AG08396 (cell line): ENCODE data around the gene CCDC40.

ENCODE experiments used
- DNase-seq: peaks from one replicate; pipeline ENCODE4 v3.0.0; 2012; ENCODE audit warnings: low spot score, mixed read lengths

CCDC40 gene

GRCh38 chr17:80114758-80115157, 78.3 kb downstream of the CCDC40 start:
- no peak for DNase-seq

- DNase-seq: no peak
These were observed 78.7 kb downstream of the CCDC40 start for GRCh38 chr17:80115159-80115558.

GRCh38 chr17:80116276-80116920, 80.0 kb downstream of the CCDC40 start:
- DNase-seq: peak; percentile 70

GRCh38 chr17:80116921-80117380, 80.5 kb downstream of the CCDC40 start:
- DNase-seq: no peak

- DNase-seq: no peak
These were observed 81.3 kb downstream of the CCDC40 start for GRCh38 chr17:80117491-80118401.

- DNase-seq: no peak
These were observed 82.3 kb downstream of the CCDC40 start for GRCh38 chr17:80118601-80119270.

- DNase-seq: no peak
These were observed 82.9 kb downstream of the CCDC40 start for GRCh38 chr17:80119271-80119791.

- DNase-seq: no peak
These were observed 83.4 kb downstream of the CCDC40 start for GRCh38 chr17:80119839-80120238.

GRCh38 chr17:80122026-80122575, 85.7 kb downstream of the CCDC40 start:
- DNase-seq: no peak

GRCh38 chr17:80122926-80123505, 86.6 kb downstream of the CCDC40 start:
- DNase-seq: no peak

GRCh38 chr17:80123791-80124190, 87.3 kb downstream of the CCDC40 start:
- DNase-seq: peak; percentile 58

GRCh38 chr17:80124351-80124981, 88.0 kb downstream of the CCDC40 start:
- peak; percentile 25 for DNase-seq

- peak; percentile 86 for DNase-seq
These were observed 89.4 kb downstream of the CCDC40 start for GRCh38 chr17:80125656-80126448.

GRCh38 chr17:80126449-80126715, 89.9 kb downstream of the CCDC40 start:
- no peak for DNase-seq

GRCh38 chr17:80129006-80129565, 92.6 kb downstream of the CCDC40 start:
- no peak for DNase-seq

- DNase-seq: no peak
These were observed 94.5 kb downstream of the CCDC40 start for GRCh38 chr17:80130992-80131391.

- no peak for DNase-seq
These were observed 96.6 kb downstream of the CCDC40 start for GRCh38 chr17:80132906-80133625.

- DNase-seq: no peak
These were observed 97.2 kb downstream of the CCDC40 start for GRCh38 chr17:80133626-80133970.

- no peak for DNase-seq
These were observed 100.7 kb downstream of the CCDC40 start for GRCh38 chr17:80137131-80137530.
